GM18507 (cell line): ENCODE results near the gene ACOX1.

ENCODE experiments used
- DNase-seq: peaks from one replicate; pipeline ENCODE4 v3.0.0; 2011; ENCODE audit warnings: low read depth; ENCODE audit not compliant: insufficient read length; ENCODE audit errors: extremely low spot score
- FAIRE-seq: peaks from 2 replicates; lab custom pipeline; 2011; peaks lifted over from hg19 to GRCh38; lab: Jason Lieb, UNC

Gene ACOX1

DNA sequence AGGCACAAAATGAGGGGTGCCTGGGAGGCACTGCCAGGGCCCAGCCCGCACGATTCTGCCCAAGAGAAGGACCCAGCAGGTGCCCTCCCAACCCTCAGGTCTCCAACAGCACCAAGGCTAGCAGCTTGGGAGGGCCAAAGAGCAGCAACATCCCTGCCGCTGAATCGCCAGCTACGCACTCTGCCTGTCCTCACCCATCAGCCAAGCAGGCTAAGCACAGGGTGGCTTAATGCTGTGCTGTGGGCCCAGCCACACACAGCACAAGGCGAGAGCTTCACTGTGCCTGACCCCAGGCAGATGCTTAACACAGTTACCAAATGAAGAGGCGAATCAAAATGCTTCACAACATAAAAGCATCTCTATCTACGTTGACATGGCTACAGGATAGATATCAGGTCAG lies 63.7 kb downstream of the ACOX1 start:
- DNase-seq (no peak), FAIRE-seq (no peak)

DNA sequence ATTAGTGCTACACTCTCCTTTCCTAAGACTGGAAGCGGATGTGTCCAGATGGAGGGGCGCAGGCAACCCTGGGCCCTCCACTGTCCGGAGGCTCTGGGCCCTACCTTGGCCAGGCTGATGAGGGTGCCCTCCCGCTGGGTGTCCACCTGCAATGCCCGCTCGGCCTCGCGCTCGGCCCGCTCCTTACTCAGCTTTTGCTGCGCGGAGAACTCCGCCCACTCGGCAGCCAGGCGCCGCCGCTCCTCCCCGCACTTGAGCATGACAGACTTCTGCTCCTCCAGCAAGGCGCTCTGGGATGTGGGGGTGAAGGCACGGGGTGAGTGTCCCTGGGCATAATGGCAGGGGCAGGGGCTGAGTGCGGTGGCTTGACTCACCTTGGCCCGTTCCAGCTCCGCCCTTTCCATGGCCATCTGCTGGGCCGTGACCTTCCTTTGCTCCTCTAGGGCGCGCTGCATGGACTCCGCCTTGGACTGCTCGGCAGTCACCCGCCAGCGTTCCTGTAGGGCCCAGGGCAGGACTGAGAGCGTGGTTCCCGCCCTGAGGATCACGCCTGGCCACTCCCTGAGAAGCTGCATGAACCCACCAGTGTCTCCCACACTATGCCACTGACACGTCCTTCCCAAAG lies 64.2 kb downstream of the ACOX1 start:
- no peak for DNase-seq
- no peak for FAIRE-seq

DNA sequence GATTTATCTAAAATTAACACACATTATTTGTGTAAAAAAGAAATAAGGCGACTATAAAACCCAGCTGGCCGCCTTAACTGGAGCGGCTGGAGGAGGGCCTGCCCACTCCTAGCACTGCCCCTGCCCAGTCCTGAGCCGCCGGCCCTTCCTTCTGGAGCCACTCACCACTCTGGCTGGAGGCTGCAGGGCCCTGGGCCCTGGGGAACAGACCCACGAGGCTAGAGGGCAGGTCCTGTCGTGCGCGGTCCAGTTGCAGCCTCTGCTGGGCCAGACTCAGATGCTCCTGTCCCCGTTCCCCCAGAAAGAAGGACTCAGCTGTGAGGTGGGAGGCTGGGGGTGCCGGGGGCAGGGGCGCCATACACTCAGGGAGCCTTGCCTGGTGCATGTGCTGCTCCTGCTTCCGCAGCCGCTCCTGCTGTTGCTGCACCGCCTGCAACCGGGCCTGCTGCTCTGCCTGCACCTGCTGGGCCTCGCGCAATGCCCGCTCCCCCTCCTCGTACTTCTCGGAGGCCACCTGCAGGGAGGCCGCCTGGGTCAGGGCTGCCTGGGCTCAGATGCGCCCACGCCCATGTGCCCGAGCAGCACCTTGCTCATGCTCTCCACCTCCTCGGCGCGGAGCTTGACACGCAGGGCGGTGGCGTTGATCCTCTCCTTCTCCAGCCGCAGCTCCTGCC lies 65.3 kb downstream of the ACOX1 start:
- DNase-seq: no peak

DNA sequence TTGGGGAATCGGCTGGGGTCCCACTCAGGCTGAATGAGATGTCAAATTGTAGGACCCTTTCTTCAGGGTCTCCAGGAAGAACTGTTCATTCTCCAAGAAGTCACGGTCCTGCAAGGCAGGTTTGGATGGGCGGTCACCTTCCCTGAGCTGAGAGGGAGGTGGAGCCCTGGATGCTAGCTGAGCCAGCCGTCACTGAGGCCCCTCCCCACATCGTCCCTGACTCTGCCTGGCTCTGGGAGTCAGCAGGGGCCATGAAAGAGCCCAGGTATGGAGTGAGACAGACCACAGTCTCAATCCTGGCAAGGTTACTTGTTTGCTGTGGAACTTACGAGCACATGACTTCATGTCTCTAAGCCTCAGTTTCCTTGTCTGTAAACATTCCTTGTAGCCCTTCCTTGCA lies 68.3 kb downstream of the ACOX1 start:
- DNase-seq: no peak
- FAIRE-seq: no peak

More for the DNA sequence above, 65.3 kb downstream of the ACOX1 start:
- FAIRE-seq: no peak

DNA sequence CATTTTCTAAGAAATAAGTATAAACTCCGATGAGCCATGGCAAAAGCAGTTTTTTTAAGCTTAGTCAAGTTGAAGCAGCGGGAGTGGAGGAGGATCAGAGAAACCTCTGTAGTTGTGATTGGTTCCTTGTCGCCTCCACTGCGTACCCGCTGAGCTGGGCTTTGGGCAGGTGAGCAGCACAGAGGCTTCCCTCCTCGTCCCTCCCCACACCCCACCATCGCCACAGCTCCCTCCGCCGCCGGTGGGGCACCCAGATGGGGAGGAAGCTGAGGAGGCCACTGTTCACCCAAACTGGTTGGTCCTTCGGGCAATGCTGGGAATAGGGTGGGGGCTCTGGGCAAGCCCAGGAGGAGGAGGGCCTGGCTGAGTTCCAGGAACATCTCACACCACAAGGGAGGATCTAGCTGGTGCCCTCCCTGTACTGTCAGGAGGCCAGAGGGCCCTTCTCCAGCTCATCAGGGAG lies 69.1 kb downstream of the ACOX1 start:
- no peak for DNase-seq
- no peak for FAIRE-seq

DNA sequence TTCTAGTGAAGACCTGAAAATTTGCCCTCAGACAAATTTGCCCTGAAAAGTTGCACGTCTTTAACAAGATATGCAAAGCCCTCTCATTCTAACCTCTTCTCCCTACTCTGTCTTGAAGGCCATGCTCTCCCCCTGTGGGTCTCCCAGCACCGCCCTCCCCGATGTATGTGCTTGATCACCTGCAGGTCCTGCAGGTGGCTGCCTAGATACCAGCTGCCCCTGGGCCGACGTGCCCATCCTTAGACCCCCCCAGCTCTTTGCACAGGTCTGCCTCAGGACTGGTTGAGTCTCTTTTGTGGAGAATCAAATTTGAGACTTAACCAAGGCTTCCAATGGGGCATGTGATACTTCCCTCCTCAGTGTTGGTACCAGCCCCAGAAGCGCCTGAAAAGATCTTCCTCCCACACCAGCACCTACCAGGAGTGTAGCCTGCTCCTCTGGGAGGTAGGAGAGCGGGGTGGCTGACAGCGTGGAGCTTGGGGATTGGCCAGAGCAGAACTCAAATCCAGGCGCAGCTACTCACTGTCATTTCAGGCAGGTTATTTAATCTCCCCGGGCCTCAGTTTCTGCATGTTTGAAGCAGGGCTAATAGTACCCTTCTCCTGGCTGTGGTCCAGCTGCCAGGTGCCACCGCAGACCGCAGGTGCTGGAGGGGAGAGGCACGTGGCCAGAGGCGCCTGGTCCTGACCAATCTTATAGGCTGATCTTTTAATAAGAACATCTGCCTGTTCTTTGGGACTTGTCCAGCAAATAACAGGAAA lies 69.7 kb downstream of the ACOX1 start:
- DNase-seq: no peak
- FAIRE-seq: no peak

DNA sequence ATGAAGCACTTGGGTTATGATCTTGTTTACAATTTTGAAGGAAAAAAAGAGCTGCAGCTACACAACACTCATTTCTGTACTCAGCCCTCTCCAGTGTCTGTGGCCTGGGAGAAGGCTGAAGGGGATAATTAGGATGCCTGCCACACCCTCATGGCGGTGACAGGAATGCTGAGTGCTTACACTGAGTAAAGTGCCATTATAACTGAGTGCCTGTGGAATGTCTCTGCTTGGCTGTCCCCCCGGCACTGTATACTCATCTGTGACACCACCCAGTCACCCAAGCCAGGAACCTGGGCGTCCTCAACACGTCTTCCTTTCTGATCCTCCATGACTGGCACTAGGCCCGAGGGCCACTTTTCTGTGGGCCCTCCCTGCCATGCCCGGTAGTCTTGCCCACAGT lies 70.8 kb downstream of the ACOX1 start:
- DNase-seq: no peak
- no peak for FAIRE-seq

DNA sequence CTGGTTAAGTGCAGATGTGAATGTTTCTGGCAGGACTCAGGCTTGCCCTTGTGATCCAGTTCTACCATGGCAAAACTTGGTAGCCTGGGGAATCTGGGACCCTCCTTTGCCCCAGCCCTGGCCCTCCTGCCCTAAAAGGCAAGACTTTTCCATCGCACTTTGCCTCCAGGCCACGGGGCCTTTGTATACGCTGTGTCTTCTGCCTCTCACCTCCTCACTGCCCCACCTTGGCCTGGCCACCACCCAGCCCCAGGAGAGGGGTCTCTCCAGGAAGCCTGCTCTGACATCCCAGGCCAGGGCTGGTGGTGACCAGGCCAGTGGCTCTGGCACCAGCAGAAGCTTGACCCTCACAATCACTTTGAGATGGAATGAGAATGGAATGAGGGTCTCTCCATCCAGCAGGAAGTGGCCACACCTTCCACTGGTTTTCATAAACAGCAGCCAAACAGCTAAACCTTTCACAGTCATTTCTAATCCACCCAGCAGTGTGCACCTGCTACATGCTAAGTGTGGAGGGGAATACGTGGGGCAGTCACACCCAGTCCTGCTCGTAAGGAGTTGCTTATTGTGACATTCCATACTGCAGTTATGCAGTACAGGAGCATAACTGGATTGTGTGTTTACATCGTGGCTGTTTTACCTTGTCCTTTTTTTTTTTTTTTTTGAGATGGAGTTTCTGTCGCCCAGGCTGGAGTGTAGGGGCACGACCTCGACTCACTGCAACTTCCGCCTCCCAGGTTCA lies 72.7 kb downstream of the ACOX1 start:
- DNase-seq (no peak), FAIRE-seq (no peak)

DNA sequence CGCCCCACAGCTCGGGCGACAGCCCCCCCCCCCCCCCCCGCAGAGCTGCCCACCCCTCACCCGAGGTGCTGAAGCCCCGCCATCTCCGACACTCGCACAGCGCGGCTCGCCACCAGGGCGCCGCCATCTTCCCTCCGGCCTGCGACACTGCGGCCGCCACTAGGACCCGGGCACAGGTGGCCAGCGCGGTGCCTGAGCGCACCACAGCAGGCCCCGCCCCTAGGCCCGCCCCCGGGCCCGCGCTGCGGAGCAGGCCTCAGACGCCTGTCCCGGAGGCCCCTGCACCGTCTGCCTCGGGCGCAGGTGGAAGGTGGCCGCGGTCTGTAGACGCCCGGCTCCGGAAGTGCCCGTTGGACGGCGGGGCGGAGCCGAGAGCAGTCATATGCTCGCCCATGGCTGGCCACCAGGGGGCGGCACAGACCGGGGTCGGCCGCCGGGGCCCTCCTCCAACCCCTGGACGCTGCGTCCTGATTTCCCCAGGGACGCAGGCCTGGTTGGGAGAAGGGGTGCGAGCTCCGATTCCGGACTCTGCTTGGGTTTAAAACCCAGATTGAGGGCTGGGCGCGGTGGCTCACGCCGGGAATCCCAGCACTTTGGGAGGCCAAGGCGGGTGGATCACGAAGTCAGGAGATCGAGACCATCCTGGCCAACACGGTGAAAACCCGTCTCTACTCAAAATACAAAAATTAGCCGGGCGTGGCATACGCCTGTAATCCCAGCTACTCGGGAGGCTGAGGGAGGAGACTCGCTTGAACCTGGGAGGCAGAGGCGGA lies 74.0 kb downstream of the ACOX1 start, which contains the start of gene MRPL38:
Gene MRPL38 (minus strand): TSS at position 136 of the 773 bp plus-strand sequence. CDS start 9 bp downstream, at position 127.
- DNase-seq (peak; percentile 98), FAIRE-seq (peak; percentile 96)

DNA sequence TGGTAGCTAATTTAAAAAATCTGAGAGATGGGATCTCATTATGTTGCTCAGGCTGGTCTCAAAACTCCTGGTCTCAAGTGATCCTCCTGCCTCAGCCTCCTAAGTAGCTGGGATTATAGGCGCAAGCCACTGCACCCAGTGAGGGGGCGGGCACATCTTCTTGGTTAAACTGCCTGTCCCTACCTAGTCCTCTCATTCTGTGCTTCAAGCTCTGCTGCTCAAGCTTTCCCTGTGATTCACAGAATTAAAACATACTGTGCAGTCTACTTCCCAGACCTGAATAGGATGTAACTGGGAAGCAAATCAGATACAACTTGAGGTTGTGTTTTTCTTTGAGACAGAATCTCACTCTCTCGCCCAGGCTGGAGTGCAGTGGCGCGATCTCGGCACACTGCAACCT lies 76.6 kb downstream of the ACOX1 start:
- no peak for DNase-seq
- no peak for FAIRE-seq

DNA sequence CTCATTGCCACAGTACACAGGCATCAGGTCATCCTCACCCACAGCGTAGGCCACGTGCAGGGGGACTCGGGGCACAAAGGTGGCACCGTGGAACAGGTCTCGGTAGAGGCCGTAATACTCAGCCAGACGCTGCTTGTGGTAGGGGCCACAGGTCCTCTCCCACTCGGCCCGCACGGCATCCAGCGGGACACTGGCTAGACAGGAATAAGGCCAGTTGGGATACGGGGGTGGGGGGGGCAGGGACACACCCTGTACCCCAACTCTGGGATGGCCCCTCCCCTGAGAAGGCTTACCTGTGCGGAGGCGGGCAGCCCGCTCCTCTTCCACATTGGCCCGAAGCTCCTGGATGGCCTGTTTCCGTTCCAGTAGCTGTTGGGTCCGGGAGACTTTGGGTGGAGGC lies 77.2 kb downstream of the ACOX1 start:
- FAIRE-seq: no peak
- no peak for DNase-seq

DNA sequence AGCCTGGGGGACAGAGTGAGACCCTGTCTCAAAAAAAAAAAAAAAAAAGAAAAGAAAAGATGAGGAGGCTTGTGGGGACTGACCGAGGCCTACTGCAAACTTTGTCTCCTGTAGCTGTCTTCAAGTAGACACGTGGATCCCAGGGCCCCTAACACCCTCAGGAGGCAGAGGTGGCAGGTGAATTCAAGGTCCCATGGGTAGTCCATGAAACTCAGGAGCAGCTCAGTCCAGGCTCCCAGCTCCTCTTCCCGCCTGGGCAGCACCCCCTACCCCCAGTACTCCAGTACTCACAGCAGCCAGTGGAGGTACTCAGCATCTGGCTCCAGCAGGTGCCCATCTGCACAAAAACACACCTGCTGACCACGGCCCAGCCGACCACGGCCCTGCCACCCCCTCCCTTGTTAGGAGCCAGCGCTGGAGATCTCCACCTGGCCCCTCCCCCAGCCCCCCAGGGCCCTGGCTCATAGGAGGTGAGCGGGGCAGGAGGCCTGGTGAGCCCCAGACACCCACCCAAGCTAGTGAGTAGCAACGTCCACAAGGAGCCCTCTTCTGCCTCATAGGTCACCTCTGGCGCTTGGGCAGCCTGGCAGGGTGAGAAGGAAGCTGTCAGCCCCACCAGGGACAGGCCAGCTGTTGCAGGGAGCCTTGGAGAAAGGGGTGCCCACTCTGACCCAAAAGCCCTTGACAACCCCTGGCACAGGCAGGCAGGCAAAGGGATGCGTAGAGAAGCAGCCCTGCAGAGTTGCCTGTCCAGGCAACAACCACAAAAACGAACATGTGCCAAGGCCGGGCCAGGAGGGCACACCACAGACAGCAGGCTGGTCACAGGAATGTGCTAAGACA lies 78.1 kb downstream of the ACOX1 start:
- FAIRE-seq (no peak), DNase-seq (no peak)

DNA sequence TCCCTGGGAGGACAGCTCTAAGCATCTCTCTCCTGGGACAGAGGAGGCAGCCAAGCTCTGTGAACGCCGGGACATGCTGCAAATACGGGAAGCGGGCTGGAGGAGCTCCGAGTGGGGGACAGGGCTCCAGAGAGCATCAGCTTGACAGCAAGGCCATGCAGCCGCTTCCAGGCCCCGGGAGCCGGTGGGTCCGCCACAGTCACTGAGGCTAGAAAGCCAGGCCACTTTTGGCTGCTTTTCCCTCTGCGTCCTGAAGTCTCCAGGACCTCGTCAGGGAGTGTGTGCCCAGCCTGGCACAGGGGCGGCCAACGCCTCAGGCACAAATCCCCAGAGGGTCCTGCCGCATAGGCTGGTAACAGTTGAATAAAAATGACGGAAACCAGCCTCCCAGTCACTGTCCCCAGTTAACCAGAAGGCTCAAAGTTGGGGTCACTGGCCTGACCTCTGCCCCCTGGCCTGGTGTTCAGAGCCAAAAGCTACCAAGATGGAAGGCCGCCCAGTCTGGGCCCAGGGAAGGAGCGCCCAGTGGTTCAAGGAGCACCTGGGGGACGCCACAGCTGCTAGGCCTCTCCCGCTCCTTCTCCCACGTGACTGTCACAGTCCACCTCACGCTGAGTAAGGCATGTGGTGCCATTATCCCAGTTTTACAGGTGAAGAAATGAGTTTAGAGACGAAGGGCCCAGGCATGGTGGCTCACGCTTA lies 79.0 kb downstream of the ACOX1 start:
- FAIRE-seq: no peak
- DNase-seq: no peak

DNA sequence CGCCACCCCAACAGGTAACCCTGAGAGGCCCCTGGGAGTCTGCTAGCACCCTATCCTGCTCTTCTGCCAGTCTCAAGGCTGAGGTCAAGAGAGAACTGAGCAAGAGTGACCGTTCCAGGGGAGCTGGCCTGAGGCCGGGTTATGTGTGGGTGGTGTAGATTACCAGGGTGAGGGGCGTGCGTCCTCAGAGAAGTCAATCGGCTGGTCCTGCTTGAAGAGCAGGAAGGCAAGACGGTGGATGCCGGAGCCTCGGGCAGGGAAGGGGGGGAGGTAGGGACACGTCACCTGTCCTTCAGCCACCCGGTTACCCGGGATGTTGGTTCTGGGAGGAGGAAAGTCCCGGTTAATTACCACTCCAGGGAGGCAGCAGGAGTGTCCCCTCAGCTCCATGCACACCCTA lies 79.6 kb downstream of the ACOX1 start:
- FAIRE-seq (no peak), DNase-seq (no peak)

DNA sequence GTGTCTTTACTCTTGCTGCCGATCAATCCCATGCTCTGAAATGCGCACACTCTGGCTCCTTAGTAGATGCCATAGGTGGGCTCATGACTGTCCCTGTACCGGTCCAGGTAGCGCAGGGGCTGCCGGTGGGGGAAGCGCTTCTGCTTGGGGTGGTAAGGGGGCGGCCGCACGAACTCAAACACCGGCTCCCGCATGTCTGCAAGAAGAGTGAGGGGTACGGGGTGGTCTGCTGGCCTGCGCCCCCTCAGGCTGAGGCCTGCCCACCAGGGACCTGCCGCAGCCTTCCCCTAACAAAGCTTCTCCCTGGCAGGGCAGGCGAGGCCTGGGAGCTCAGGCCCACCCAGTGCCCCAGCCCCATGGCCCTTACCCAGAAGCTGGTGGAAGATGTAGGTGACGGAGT lies 80.2 kb downstream of the ACOX1 start:
- DNase-seq (no peak), FAIRE-seq (no peak)

DNA sequence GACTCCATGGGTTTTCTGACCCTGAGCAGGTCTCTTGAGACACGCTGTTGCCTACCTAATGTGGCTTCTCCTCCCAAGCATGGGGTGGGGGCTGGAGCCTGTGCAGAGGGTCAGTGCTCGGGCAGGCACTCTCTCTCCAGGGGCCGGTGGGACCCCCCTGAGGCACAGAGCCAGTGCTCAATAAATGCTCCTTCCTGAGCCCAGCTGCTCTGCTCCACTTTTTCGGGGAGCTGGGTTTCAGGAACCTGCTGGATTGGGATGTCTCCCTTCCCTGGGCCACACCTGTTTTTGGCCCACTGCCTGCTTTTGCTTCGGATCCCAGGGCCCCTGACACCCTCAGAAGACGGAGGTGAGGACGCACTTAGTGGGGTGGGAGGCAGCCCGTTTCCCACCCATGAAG lies 80.9 kb downstream of the ACOX1 start:
- no peak for FAIRE-seq
- DNase-seq: no peak

DNA sequence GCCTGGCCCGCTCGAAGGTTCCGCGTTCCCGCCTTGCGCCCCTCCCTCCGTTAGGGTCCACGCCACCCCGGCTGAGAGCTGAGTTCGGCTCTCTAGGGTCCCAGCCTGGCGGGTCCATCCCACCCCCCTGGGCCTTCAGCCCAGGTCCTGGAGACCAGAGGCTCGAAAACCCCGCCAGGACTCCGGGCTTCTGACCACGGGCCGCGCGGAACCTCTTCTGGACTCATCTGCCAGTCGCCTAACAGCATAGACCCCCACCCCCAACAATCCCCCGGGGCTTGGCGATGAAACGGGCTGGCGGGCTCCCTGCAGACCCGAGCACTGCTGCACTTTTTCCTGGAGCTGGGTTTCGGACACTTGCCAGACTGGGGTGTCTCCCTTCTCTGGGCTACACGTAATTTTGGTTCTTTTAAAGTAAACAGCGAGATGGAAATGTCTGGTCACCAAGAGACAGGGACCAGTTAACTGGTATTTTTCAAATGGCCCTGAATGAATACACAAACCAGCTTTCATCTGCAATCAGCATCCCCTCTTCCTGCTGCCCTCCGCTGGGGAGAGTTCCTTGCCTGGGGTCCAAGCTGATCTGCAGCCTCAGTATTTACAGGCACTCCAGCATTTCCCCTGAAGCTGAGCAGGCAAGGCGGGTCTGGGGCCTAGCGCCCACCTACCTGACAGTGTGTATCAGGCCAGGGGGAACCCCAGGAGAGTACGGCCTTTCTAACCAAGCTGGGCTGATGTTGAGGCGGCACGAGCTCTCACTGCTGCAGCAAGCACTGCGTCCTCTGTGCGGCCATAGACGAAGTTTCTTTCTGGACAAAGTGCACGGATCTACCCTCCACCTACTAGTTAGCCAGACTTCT lies 81.6 kb downstream of the ACOX1 start:
- DNase-seq (no peak), FAIRE-seq (no peak)
